Measurements from ENCODE around the gene PHYKPL. TPM values are rescaled to one million over a fixed set of nuclear protein-coding genes. Genes with fewer than 3 reads are reported as not detected.

Gene PHYKPL
- total RNA-seq, 1 donor from 2014 or later = 77.8 TPM

GRCh38 chr5:178223196-178223773 lies 9.3 kb downstream of the PHYKPL start:
- peaks cover 0 to 40% of the 10 kb centered on the region in 2 donors for H3K36me3 ChIP-seq
- no peaks in the 10 kb centered on the region for H3K27me3 ChIP-seq
- TF ChIP-seq CTCF (IDR thresholded peaks at IDR 0.05) (no peak), POLR2AphosphoS5 (IDR thresholded peaks at IDR 0.05; ENCODE audit: insufficient read depth in 1 of 2, low read depth in 1 of 2) (no peak), POLR2A (IDR thresholded peaks at IDR 0.05) (no peak)
- H3K27ac ChIP-seq = no peak overlapping the region
- H3K4me3 ChIP-seq = no peak overlapping the region
- no peaks in the 10 kb centered on the region for H3K4me1 ChIP-seq
- intact Hi-C loops (cut with DNase I) = no loop called here
- H3K9me3 ChIP-seq = no peaks in the 10 kb centered on the region
- no peak for DNase-seq (ENCODE audit: extremely low spot score in 2 of 2)

GRCh38 chr5:178222292-178222691 lies 10.3 kb downstream of the PHYKPL start:
- H3K9me3 ChIP-seq = no peaks in the 10 kb centered on the region
- H3K36me3 ChIP-seq = peaks cover 0 to 32% of the 10 kb centered on the region in 2 donors
- H3K4me1 ChIP-seq = no peaks in the 10 kb centered on the region
- no peak overlapping the region for H3K4me3 ChIP-seq
- H3K27ac ChIP-seq = no peak overlapping the region
- H3K27me3 ChIP-seq = no peaks in the 10 kb centered on the region
- no peak for DNase-seq (ENCODE audit: extremely low spot score in 2 of 2)
- TF ChIP-seq POLR2A (IDR thresholded peaks at IDR 0.05) (no peak), POLR2AphosphoS5 (IDR thresholded peaks at IDR 0.05; ENCODE audit: insufficient read depth in 1 of 2, low read depth in 1 of 2) (no peak), CTCF (IDR thresholded peaks at IDR 0.05) (no peak)
- intact Hi-C loops (cut with DNase I) = no loop called here

GRCh38 chr5:178221853-178222252 lies 10.7 kb downstream of the PHYKPL start:
- Histone ChIP-seq H3K4me1 (no peaks in the 10 kb centered on the region), H3K27me3 (no peaks in the 10 kb centered on the region), H3K9me3 (no peaks in the 10 kb centered on the region), H3K4me3 (no peak overlapping the region), H3K36me3 (peaks cover 0 to 28% of the 10 kb centered on the region in 2 donors), H3K27ac (no peak overlapping the region)
- TF ChIP-seq CTCF (IDR thresholded peaks at IDR 0.05) (no peak), POLR2AphosphoS5 (IDR thresholded peaks at IDR 0.05; ENCODE audit: insufficient read depth in 1 of 2, low read depth in 1 of 2) (no peak), POLR2A (IDR thresholded peaks at IDR 0.05) (no peak)
- DNase-seq (ENCODE audit: extremely low spot score in 2 of 2) = no peak
- intact Hi-C loops (cut with DNase I) = no loop called here

GRCh38 chr5:178221282-178221681 lies 11.3 kb downstream of the PHYKPL start:
- no peaks in the 10 kb centered on the region for H3K9me3 ChIP-seq
- intact Hi-C loops (cut with DNase I) = no loop called here
- H3K27me3 ChIP-seq = no peaks in the 10 kb centered on the region
- H3K27ac ChIP-seq = no peak overlapping the region
- no peak overlapping the region for H3K4me3 ChIP-seq
- H3K4me1 ChIP-seq = no peaks in the 10 kb centered on the region
- no peak for DNase-seq (ENCODE audit: extremely low spot score in 2 of 2)
- peaks cover 0 to 28% of the 10 kb centered on the region in 2 donors for H3K36me3 ChIP-seq
- TF ChIP-seq CTCF (IDR thresholded peaks at IDR 0.05) = no peak
- no peak for TF ChIP-seq POLR2AphosphoS5 (IDR thresholded peaks at IDR 0.05; ENCODE audit: insufficient read depth in 1 of 2, low read depth in 1 of 2)
- TF ChIP-seq POLR2A (IDR thresholded peaks at IDR 0.05) = no peak

GRCh38 chr5:178218827-178219226 lies 13.8 kb downstream of the PHYKPL start:
- no peak for TF ChIP-seq CTCF (IDR thresholded peaks at IDR 0.05)
- no peak for TF ChIP-seq POLR2A (IDR thresholded peaks at IDR 0.05)
- no peak for TF ChIP-seq POLR2AphosphoS5 (IDR thresholded peaks at IDR 0.05; ENCODE audit: insufficient read depth in 1 of 2, low read depth in 1 of 2)

More at GRCh38 chr5:178218827-178219226, 13.8 kb downstream of the PHYKPL start:
- intact Hi-C loops (cut with DNase I) = no loop called here
- H3K36me3 ChIP-seq = peaks cover 0 to 39% of the 10 kb centered on the region in 2 donors
- H3K4me3 ChIP-seq = no peak overlapping the region
- no peaks in the 10 kb centered on the region for H3K27me3 ChIP-seq
- no peaks in the 10 kb centered on the region for H3K9me3 ChIP-seq
- DNase-seq (ENCODE audit: extremely low spot score in 2 of 2) = no peak
- H3K27ac ChIP-seq = no peak overlapping the region
- peaks cover 8% of the 10 kb centered on the region for H3K4me1 ChIP-seq
